ENCODE measurements around the gene NPIPA5. TPM values are rescaled to one million over a fixed set of nuclear protein-coding genes. Genes with fewer than 3 reads are reported as not detected.
"Not testable (repeated sequence)": the region's sequence is repeated elsewhere in the genome, so short reads cannot be mapped to it uniquely, and the experiment has no call there.

Gene NPIPA5
- total RNA-seq, 1 donor from 2014 or later: not detected

- not testable (repeated sequence) for H3K4me3 Mint-ChIP-seq; H3K36me3 Mint-ChIP-seq; H3K4me1 ChIP-seq; DNase-seq (ENCODE audit: low spot score); H3K36me3 ChIP-seq; H3K27me3 ChIP-seq; H3K79me2 ChIP-seq (ENCODE audit: low read depth); H3K9me3 ChIP-seq (ENCODE audit: low read depth); H3K9ac ChIP-seq; H4K20me1 ChIP-seq (ENCODE audit: low read depth); H3K4me3 ChIP-seq; H2AFZ ChIP-seq (replicated peaks); H3K4me1 Mint-ChIP-seq; H3K4me2 ChIP-seq; H3K27me3 Mint-ChIP-seq (ENCODE audit: insufficient read depth, low read depth); H3K27ac Mint-ChIP-seq; H3K9me3 Mint-ChIP-seq; H3K27ac ChIP-seq; H3F3A ChIP-seq (ENCODE audit: low read depth)
These were observed 10.0 kb upstream of the NPIPA5 start for GRCh38 chr16:15388060-15388459.

GRCh38 chr16:15382810-15383209 is 4.7 kb upstream of the NPIPA5 start:
- not testable (repeated sequence) for H3K4me3 ChIP-seq; H3K27me3 ChIP-seq; H3F3A ChIP-seq (ENCODE audit: low read depth); H3K4me1 ChIP-seq; H3K27me3 Mint-ChIP-seq (ENCODE audit: insufficient read depth, low read depth); H4K20me1 ChIP-seq (ENCODE audit: low read depth); H3K79me2 ChIP-seq (ENCODE audit: low read depth); H3K4me3 Mint-ChIP-seq; H3K9ac ChIP-seq; H3K9me3 ChIP-seq (ENCODE audit: low read depth); H3K4me2 ChIP-seq; H3K9me3 Mint-ChIP-seq; H3K4me1 Mint-ChIP-seq; DNase-seq (ENCODE audit: low spot score); H3K27ac ChIP-seq; H3K36me3 Mint-ChIP-seq; H3K27ac Mint-ChIP-seq; H3K36me3 ChIP-seq; H2AFZ ChIP-seq (replicated peaks)

- H3K4me2 ChIP-seq; H4K20me1 ChIP-seq (ENCODE audit: low read depth); H3K9me3 ChIP-seq (ENCODE audit: low read depth); H3K27me3 Mint-ChIP-seq (ENCODE audit: insufficient read depth, low read depth); H2AFZ ChIP-seq (replicated peaks); H3K27me3 ChIP-seq; H3K36me3 Mint-ChIP-seq; DNase-seq (ENCODE audit: low spot score); H3K4me1 ChIP-seq; H3K4me3 Mint-ChIP-seq; H3K9ac ChIP-seq; H3K36me3 ChIP-seq; H3K27ac Mint-ChIP-seq; H3K4me1 Mint-ChIP-seq; H3K9me3 Mint-ChIP-seq; H3F3A ChIP-seq (ENCODE audit: low read depth); H3K79me2 ChIP-seq (ENCODE audit: low read depth); H3K27ac ChIP-seq; H3K4me3 ChIP-seq: not testable (repeated sequence)
These were observed 20.6 kb downstream of the NPIPA5 start for GRCh38 chr16:15357495-15357894.

GRCh38 chr16:15354846-15355245 is 23.2 kb downstream of the NPIPA5 start:
- H3F3A ChIP-seq (ENCODE audit: low read depth); H3K27me3 Mint-ChIP-seq (ENCODE audit: insufficient read depth, low read depth); H3K79me2 ChIP-seq (ENCODE audit: low read depth); H3K4me3 ChIP-seq; H3K4me3 Mint-ChIP-seq; H3K9me3 Mint-ChIP-seq; H3K27ac ChIP-seq; H3K4me1 Mint-ChIP-seq; H3K4me2 ChIP-seq; H3K4me1 ChIP-seq; H3K36me3 Mint-ChIP-seq; DNase-seq (ENCODE audit: low spot score); H3K36me3 ChIP-seq; H2AFZ ChIP-seq (replicated peaks); H3K27me3 ChIP-seq; H3K9me3 ChIP-seq (ENCODE audit: low read depth); H4K20me1 ChIP-seq (ENCODE audit: low read depth); H3K9ac ChIP-seq; H3K27ac Mint-ChIP-seq: not testable (repeated sequence)

- not testable (repeated sequence) for H3F3A ChIP-seq (ENCODE audit: low read depth); H2AFZ ChIP-seq (replicated peaks); H3K36me3 ChIP-seq; H3K9me3 Mint-ChIP-seq; H3K4me1 Mint-ChIP-seq; H3K27me3 Mint-ChIP-seq (ENCODE audit: insufficient read depth, low read depth); H3K4me1 ChIP-seq; H3K4me3 Mint-ChIP-seq; H3K4me2 ChIP-seq; H3K9me3 ChIP-seq (ENCODE audit: low read depth); H3K4me3 ChIP-seq; H3K27ac ChIP-seq; H3K36me3 Mint-ChIP-seq; DNase-seq (ENCODE audit: low spot score); H3K27ac Mint-ChIP-seq; H4K20me1 ChIP-seq (ENCODE audit: low read depth); H3K79me2 ChIP-seq (ENCODE audit: low read depth); H3K27me3 ChIP-seq; H3K9ac ChIP-seq
These were observed 25.2 kb downstream of the NPIPA5 start for GRCh38 chr16:15352852-15353251.

GRCh38 chr16:15351745-15352144 is 26.3 kb downstream of the NPIPA5 start:
- not testable (repeated sequence) for H3K27me3 Mint-ChIP-seq (ENCODE audit: insufficient read depth, low read depth); H4K20me1 ChIP-seq (ENCODE audit: low read depth); H3K4me1 Mint-ChIP-seq; H3K36me3 Mint-ChIP-seq; H3K4me2 ChIP-seq; H3K27me3 ChIP-seq; H3K4me3 Mint-ChIP-seq; DNase-seq (ENCODE audit: low spot score); H3K9me3 ChIP-seq (ENCODE audit: low read depth); H2AFZ ChIP-seq (replicated peaks); H3K27ac Mint-ChIP-seq; H3K9me3 Mint-ChIP-seq; H3K9ac ChIP-seq; H3K79me2 ChIP-seq (ENCODE audit: low read depth); H3K4me1 ChIP-seq; H3K27ac ChIP-seq; H3K4me3 ChIP-seq; H3K36me3 ChIP-seq; H3F3A ChIP-seq (ENCODE audit: low read depth)

GRCh38 chr16:15351251-15351650 is 26.8 kb downstream of the NPIPA5 start:
- not testable (repeated sequence) for H3K36me3 ChIP-seq; H3K4me3 ChIP-seq; H2AFZ ChIP-seq (replicated peaks); H3K9me3 ChIP-seq (ENCODE audit: low read depth); H3K9ac ChIP-seq; H3K4me1 Mint-ChIP-seq; H3K9me3 Mint-ChIP-seq; H4K20me1 ChIP-seq (ENCODE audit: low read depth); H3K27me3 Mint-ChIP-seq (ENCODE audit: insufficient read depth, low read depth); H3F3A ChIP-seq (ENCODE audit: low read depth); H3K4me2 ChIP-seq; DNase-seq (ENCODE audit: low spot score); H3K36me3 Mint-ChIP-seq; H3K27me3 ChIP-seq; H3K79me2 ChIP-seq (ENCODE audit: low read depth); H3K4me1 ChIP-seq; H3K4me3 Mint-ChIP-seq; H3K27ac ChIP-seq; H3K27ac Mint-ChIP-seq

GRCh38 chr16:15348721-15349120 is 29.4 kb downstream of the NPIPA5 start:
- not testable (repeated sequence) for H3K36me3 Mint-ChIP-seq; H3K4me1 ChIP-seq; H3K27me3 Mint-ChIP-seq (ENCODE audit: insufficient read depth, low read depth); H3F3A ChIP-seq (ENCODE audit: low read depth); H3K79me2 ChIP-seq (ENCODE audit: low read depth); H3K27ac Mint-ChIP-seq; H3K9me3 Mint-ChIP-seq; H3K4me2 ChIP-seq; H3K27ac ChIP-seq; H4K20me1 ChIP-seq (ENCODE audit: low read depth); H3K4me3 Mint-ChIP-seq; H3K4me3 ChIP-seq; DNase-seq (ENCODE audit: low spot score); H3K4me1 Mint-ChIP-seq; H3K9me3 ChIP-seq (ENCODE audit: low read depth); H3K9ac ChIP-seq; H3K27me3 ChIP-seq; H2AFZ ChIP-seq (replicated peaks); H3K36me3 ChIP-seq

- not testable (repeated sequence) for H3K4me3 Mint-ChIP-seq; H4K20me1 ChIP-seq (ENCODE audit: low read depth); H3K79me2 ChIP-seq (ENCODE audit: low read depth)
These were observed 35.8 kb downstream of the NPIPA5 start for GRCh38 chr16:15342337-15342736.

More at GRCh38 chr16:15342337-15342736, 35.8 kb downstream of the NPIPA5 start:
- H2AFZ ChIP-seq (replicated peaks); H3K9ac ChIP-seq; H3K36me3 ChIP-seq; H3K4me1 Mint-ChIP-seq; H3K36me3 Mint-ChIP-seq; H3K27ac ChIP-seq; H3K27me3 ChIP-seq; H3K4me2 ChIP-seq; H3K4me1 ChIP-seq; H3K9me3 ChIP-seq (ENCODE audit: low read depth); H3K4me3 ChIP-seq; H3K27ac Mint-ChIP-seq; H3K9me3 Mint-ChIP-seq; H3K27me3 Mint-ChIP-seq (ENCODE audit: insufficient read depth, low read depth); H3F3A ChIP-seq (ENCODE audit: low read depth); DNase-seq (ENCODE audit: low spot score): not testable (repeated sequence)

Measured in neural progenitor cell (in vitro differentiated cells).